Transverse colon (tissue), 3 donors: ENCODE measurements around the gene LINGO1.

ENCODE experiments used
- POLR2A ChIP-seq: fragments of 450-650 bp; IDR thresholded peaks from one replicate; pipeline ENCODE4 v1.6.1; 2016; ENCODE audit warnings: antibody characterized with exemption, mild to moderate bottlenecking, moderate library complexity
- TF ChIP-seq, protein P1 (sequence below), 5 experiments: fragments of 200-600 bp in 3 of 5; fragments of 450-650 bp in 2 of 5; sonication (generic) in 3 of 5; IDR thresholded peaks; 1 replicate in 2 of 5; 2 replicates in 3 of 5; pipeline ENCODE4 v1.5.1; 2016 to 2017; ENCODE audit warnings: antibody characterized with exemption in 5 of 5, inconsistent platforms in 3 of 5, mild to moderate bottlenecking in 2 of 5, moderate library complexity in 1 of 5

DNA sequence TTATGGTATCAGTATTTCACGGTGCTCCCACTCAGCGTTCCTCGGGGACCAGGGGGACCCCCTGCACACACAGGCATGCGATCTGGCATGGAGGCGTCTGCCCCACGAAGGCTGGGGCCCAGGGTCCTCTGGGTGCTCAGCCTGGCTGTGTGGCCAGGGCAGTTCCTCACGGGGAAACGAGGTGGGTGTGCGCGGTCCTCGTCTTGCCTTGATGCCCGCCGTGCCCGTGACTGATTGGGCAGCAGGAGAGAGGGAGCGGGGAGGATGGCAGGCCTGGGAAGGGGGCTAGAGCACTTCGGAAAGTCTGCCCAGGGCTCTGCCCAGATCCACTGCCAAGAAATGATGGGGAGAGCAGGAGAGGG is 10.9 kb downstream of the LINGO1 start:
- no peak for TF ChIP-seq POLR2A
- TF ChIP-seq, protein P1, sequence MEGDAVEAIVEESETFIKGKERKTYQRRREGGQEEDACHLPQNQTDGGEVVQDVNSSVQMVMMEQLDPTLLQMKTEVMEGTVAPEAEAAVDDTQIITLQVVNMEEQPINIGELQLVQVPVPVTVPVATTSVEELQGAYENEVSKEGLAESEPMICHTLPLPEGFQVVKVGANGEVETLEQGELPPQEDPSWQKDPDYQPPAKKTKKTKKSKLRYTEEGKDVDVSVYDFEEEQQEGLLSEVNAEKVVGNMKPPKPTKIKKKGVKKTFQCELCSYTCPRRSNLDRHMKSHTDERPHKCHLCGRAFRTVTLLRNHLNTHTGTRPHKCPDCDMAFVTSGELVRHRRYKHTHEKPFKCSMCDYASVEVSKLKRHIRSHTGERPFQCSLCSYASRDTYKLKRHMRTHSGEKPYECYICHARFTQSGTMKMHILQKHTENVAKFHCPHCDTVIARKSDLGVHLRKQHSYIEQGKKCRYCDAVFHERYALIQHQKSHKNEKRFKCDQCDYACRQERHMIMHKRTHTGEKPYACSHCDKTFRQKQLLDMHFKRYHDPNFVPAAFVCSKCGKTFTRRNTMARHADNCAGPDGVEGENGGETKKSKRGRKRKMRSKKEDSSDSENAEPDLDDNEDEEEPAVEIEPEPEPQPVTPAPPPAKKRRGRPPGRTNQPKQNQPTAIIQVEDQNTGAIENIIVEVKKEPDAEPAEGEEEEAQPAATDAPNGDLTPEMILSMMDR (IDR thresholded peaks at IDR 0.05): no peak
